IMR-90 (cell line): ENCODE measurements around the gene SLC25A22.

Source experiments
- BHLHE40 ChIP-seq: fragments of 150-350 bp; IDR thresholded peaks from 2 replicates; pipeline ENCODE4 v1.6.1; 2016; ENCODE audit warnings: mild to moderate bottlenecking, low read depth, low read length
- CEBPB ChIP-seq: IDR thresholded peaks from 2 replicates; pipeline ENCODE4 v1.6.1; 2012; ENCODE audit warnings: low read depth, low read length, improper control_type of control experiment
- CHD1 ChIP-seq: IDR thresholded peaks from 2 replicates; pipeline ENCODE4 v1.6.1; 2012; ENCODE audit warnings: low read depth, low read length, improper control_type of control experiment
- CTCF ChIP-seq: conservative IDR thresholded peaks from 2 replicates; pipeline ENCODE4 v1.5.1; 2012; ENCODE audit warnings: mild to moderate bottlenecking, low read depth, low read length, improper control_type of control experiment
- ELK1 ChIP-seq: fragments of 150-350 bp; IDR thresholded peaks from 2 replicates; pipeline ENCODE4 v1.6.1; 2016; ENCODE audit warnings: low read depth, mild to moderate bottlenecking, low read length, moderate library complexity, borderline replicate concordance
- FOS ChIP-seq: fragments of 150-350 bp; IDR thresholded peaks from 2 replicates; pipeline ENCODE4 v1.6.1; 2016; ENCODE audit warnings: low read depth, low read length
- POLR2A ChIP-seq: IDR thresholded peaks from 2 replicates; pipeline ENCODE4 v1.6.1; 2012; ENCODE audit warnings: mild to moderate bottlenecking, low read depth, low read length
- RAD21 ChIP-seq: IDR thresholded peaks from 2 replicates; pipeline ENCODE4 v1.6.1; 2012; ENCODE audit warnings: low read length, improper control_type of control experiment
- RCOR1 ChIP-seq: IDR thresholded peaks from 2 replicates; pipeline ENCODE4 v1.6.1; 2012; ENCODE audit warnings: mild to moderate bottlenecking, low read length, improper control_type of control experiment; ENCODE audit not compliant: insufficient replicate concordance
- RFX5 ChIP-seq: IDR thresholded peaks from 2 replicates; pipeline ENCODE4 v1.8.0; 2012; ENCODE audit warnings: low read depth, mild to moderate bottlenecking, low read length, moderate library complexity

GRCh38 chr11:839280-839623 is 41.2 kb upstream of the SLC25A22 start:
- no peak for TF ChIP-seq ELK1
- no peak for TF ChIP-seq CTCF
- no peak for TF ChIP-seq BHLHE40
- no peak for TF ChIP-seq POLR2A
- TF ChIP-seq RAD21 = no peak
- TF ChIP-seq CEBPB = no peak
- TF ChIP-seq CHD1 = no peak
- no peak for TF ChIP-seq RCOR1
- no peak for TF ChIP-seq RFX5
- no peak for TF ChIP-seq FOS
